Pons (tissue), 1 donor: ENCODE data around the gene FGGY.
"Not testable (repeated sequence)": the region's sequence is repeated elsewhere in the genome, so short reads cannot be mapped to it uniquely, and the experiment has no call there.

ENCODE experiments used
- DNase-seq: peaks from one replicate; pipeline ENCODE4 v3.0.0-alpha.2; 2016; ENCODE audit warnings: low spot score

Gene FGGY

GRCh38 chr1:59444520-59444919 is 147.6 kb downstream of the FGGY start:
- DNase-seq = no peak

DNA sequence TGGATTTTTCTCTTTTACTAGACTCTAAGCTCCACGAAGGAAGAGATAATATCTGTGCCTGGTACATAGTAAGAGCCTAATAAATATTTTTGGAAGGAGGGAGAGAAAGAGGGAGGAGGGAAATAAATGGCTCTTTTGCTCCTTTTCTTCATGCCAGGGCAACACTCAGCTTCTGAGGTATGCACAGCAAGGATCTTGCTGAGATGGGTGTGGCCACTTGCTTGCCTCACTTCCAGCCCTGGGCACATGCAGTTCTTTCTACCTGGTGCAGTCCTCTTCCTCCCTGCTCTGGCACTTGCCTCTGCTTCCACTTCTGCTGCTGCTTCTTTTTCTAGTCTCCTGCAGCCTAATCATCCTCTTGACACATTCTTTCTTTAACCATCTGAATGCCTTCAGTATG is 148.1 kb downstream of the FGGY start:
- no peak for DNase-seq

GRCh38 chr1:59446257-59446901 is 149.5 kb downstream of the FGGY start:
- no peak for DNase-seq

DNA sequence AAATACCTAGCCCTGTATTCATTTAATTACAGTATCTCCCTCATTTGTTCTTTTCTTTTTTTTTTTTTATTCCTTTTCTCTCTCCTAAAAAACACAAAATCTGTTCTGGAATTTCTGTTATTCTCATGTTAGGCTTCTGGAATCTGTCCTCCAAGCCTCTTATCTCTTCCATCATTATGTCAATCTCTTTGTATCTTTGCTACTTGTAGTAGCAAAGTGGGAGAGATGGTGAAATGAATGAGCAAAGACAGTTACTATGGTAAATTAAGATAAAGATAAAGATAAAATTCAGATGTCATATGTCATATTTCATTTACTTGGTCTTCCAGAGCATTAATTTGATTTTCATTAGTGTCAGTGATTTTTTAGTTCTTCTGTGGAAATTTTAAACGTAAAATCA is 155.1 kb downstream of the FGGY start:
- no peak for DNase-seq

- no peak for DNase-seq
Measured at GRCh38 chr1:59452559-59452958, 155.7 kb downstream of the FGGY start.

GRCh38 chr1:59453297-59453968 is 156.5 kb downstream of the FGGY start:
- DNase-seq = peak; percentile 15

DNA sequence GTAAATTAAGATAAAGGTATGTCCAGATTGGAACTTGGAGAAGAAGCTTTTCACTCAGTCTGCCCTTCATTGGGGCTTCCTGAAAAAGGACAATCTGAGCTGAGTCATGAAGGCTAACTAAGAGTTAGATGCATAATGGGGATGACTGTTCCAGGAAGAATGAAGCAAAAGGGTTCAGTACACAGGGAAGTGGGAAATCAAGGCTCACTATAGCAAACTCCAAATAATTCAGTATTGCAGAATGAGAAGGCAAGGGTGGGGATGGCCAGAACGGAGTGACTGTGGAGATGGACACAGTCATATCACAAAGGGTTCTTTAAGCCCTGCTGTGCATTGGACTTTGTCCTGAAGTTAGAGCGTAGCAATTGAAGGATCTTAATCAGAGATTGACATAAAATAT is 158.3 kb downstream of the FGGY start:
- no peak for DNase-seq

DNA sequence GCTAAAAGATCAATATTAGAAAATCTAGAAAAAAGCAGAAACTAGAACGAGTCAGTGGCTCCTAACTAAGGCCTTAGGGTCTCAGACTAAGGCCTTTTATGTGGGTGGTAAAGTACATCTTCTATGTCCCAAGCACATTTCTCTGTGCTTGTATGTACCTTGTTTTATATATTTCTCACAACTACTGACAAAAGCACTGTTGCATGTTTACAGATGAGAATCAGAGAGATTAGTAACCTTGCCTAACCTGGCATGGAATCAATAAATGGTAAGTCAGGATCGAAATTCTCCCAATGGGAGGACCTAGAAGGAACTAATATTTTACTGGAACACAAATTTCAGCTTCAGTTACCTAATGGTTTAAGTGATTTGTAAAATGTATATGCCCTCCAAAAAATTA is 160.9 kb downstream of the FGGY start:
- DNase-seq = no peak

- DNase-seq = no peak
Measured at GRCh38 chr1:59458884-59459283, 162.0 kb downstream of the FGGY start.

GRCh38 chr1:59462942-59463341 is 166.0 kb downstream of the FGGY start:
- DNase-seq = not testable (repeated sequence)

DNA sequence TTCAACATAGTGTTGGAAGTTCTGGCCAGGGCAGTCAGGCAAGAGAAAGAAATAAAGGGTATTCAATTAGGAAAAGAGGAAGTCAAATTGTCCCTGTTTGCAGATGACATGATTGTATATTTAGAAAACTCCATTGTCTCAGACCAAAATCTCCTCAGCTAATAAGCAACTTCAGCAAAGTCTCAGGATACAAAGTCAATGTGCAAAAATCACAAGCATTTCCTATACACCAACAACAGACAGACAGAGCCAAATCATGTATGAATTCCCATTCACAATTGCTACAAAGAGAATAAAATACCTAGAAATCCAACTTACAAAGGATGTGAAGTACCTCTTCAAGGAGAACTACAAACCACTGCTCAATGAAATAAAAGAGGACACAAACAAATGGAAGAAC is 168.6 kb downstream of the FGGY start:
- DNase-seq = not testable (repeated sequence)

DNA sequence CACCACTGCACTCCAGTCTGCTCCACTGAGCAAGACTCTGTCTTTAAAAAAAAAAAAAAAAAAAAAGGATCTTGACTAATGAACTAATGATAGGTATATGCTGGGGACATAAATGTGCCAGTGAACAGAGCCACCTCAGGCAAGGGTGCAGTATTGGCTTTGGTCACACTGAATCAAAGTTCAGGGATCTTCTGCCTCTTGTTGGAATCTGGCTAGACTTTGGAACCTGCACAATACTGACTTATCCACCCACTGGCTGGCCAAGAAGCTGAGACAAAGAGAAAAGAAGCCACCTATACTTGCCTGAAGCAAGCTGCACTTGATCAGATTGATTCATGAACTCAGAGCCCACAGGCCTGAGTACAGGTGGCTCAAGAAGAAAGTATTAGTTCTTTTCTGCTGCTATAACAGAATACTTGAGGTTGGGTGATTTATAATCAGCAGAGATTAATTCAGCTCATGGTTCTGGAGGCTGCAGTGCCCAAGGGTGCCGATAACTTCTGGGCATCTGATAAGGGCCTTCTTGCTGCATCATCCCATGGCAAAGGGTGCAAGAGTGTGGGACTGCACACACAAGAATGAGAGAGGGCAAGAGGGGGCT is 172.0 kb downstream of the FGGY start:
- no peak for DNase-seq

DNA sequence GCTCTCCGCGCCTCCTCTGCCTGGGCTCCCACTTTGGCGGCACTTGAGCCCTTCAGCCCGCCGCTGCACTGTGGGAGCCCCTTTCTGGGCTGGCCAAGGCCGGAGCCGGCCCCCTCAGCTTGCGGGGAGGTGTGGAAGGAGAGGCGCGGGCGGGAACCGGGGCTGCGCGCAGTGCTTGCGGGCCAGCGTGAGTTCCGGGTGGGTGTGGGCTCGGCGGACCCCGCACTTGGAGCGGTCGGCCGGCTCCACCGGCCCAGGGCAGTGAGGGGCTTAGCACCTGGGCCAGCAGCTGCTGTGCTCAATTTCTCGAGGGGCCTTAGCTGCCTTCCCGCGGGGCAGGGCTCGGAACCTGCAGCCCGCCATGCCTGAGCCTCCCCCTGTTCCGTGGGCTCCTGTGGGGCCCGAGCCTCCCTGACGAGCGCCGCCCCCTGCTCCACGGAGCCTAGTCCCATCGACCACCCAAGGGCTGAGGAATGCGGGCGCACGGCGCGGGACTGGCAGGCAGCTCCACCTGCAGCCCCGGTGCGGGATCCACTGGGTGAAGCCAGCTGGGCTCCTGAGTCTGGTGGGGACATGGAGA is 175.2 kb downstream of the FGGY start:
- DNase-seq = not testable (repeated sequence)

GRCh38 chr1:59473831-59474230 is 176.9 kb downstream of the FGGY start:
- DNase-seq = no peak

- DNase-seq = no peak
Measured at GRCh38 chr1:59474496-59474895, 177.6 kb downstream of the FGGY start.

DNA sequence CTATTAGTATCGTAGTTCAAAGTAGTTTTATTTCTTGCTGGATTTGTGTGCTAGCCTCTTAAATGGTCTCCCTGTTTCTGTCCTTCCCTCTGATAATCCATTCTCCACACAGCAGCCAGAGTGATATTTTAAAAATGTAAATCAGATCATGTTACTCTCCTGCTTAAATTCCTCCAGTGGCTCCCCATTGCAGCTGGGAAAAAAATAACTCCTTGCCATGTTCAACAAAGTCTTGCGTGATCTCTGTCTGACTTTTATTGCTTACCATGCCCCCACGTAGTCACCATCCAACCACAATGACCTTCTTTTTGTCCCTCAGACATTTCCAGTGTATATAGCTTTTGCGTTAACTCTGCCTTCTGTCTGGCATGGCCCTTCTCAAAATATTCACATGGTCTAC is 178.8 kb downstream of the FGGY start:
- no peak for DNase-seq

GRCh38 chr1:59477286-59477685 is 180.4 kb downstream of the FGGY start:
- no peak for DNase-seq

- no peak for DNase-seq
Measured at GRCh38 chr1:59477867-59478266, 181.0 kb downstream of the FGGY start.

GRCh38 chr1:59478822-59479221 is 181.9 kb downstream of the FGGY start:
- no peak for DNase-seq

DNA sequence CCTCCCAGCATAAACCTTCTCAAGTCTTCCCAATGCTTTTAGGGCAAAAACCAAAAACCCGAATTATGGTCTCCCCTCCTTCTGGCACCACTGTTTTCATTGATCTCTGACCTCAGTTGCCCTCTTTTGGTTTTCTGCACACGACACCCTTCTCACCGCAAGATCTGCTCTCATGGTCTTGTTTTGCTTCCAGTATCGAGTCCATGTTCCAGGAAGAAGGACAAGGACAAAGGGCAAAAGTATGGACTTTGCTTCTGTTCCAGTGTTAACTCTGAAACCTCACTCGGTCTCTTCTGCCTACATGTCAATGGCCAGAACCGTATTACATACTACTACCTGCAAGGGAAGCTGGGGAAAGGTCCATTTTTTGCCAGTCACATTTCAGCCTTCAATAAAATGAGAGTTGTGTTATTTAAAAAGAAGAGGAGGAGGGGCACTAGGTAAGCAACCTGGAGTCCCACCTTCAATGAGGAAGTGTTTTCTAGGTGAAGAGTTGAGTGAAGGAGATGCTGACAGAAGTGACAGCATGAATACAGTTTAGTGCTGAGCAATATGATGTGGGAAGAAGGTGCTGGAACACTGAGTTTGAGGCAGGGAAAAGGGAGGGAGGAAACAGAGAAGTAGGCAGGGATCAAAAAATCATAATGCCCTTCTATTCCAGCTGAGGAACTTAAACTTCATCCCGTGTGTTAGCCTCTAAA is 183.4 kb downstream of the FGGY start:
- DNase-seq = no peak

DNA sequence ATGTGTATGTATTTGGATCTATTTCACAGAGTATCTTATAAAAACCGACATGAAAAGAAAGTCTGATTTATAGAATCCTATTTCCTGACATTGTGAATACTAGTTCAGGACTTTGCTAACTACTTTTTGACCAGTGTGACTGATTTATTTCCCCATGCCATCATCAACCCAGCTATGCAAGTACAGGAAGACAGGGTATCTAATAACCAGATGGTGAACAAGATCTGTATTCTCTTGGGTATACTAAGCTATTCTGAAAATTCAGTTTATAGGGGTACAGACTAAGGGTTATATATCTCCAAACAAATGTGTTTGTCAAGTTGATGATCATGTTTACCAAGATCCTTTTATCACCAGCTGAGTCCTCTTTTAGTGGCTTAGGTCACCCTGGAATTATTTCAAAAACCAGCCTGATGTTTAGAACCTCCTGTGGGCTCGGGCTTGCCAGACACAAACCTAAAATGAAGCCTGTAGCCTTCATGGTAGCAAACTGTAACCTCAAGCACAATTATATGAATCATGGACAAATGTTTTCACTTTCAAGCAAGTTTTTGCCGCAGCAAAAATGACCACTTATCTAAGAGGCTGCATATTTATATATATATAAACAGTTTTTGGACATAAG is 185.1 kb downstream of the FGGY start:
- no peak for DNase-seq

- no peak for DNase-seq
Measured at GRCh38 chr1:59482986-59483385, 186.1 kb downstream of the FGGY start.
